ENCODE data around the gene AAK1.

DNA sequence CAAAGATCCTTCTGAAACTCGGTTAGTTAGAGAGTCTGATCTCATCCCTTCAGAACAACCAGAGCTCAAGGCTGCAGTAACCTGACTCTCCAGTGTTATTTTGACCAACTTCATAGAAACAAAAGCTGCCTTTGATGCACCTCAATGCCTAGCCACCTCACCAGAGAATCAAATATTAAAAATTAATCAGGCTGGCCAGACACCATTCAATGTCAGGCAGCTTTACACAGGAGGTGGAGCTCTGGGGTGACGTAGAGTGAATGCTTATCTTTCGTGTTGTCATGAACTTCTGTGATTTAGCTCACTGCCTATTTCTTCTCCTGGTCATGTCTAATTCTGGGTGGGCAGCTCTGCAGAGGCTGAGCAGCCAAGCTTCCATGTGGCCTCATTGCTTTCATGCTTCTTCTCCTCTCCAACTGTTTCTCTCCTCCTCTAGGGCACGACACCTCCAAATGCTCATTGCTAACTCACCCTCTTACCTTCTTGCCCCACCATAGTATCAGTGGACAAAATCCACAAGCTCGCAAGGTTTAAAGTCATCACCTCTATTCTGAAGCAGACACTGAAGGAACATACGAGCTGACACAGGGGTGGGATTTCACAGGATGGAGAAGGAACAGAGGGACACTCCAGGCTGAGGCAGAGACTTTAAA lies 39.4 kb downstream of the AAK1 start:
- TF ChIP-seq, protein P1, sequence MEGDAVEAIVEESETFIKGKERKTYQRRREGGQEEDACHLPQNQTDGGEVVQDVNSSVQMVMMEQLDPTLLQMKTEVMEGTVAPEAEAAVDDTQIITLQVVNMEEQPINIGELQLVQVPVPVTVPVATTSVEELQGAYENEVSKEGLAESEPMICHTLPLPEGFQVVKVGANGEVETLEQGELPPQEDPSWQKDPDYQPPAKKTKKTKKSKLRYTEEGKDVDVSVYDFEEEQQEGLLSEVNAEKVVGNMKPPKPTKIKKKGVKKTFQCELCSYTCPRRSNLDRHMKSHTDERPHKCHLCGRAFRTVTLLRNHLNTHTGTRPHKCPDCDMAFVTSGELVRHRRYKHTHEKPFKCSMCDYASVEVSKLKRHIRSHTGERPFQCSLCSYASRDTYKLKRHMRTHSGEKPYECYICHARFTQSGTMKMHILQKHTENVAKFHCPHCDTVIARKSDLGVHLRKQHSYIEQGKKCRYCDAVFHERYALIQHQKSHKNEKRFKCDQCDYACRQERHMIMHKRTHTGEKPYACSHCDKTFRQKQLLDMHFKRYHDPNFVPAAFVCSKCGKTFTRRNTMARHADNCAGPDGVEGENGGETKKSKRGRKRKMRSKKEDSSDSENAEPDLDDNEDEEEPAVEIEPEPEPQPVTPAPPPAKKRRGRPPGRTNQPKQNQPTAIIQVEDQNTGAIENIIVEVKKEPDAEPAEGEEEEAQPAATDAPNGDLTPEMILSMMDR (conservative IDR thresholded peaks at IDR 0.05 in 1 of 2, IDR thresholded peaks at IDR 0.05 in 1 of 2; ENCODE audit: low read depth in 1 of 2, low read length in 2 of 2), result no peak
- TF ChIP-seq EZH2 (IDR thresholded peaks at IDR 0.05; ENCODE audit: low read length, missing control alignments), result no peak

Data from fibroblast of lung (primary cell).